GM18507 (cell line): ENCODE data around the gene GGTLC1.

ENCODE experiments used
- DNase-seq: peaks from one replicate; pipeline ENCODE4 v3.0.0; 2011; ENCODE audit warnings: low read depth; ENCODE audit not compliant: insufficient read length; ENCODE audit errors: extremely low spot score
- FAIRE-seq: peaks from 2 replicates; lab custom pipeline; 2011; peaks lifted over from hg19 to GRCh38; lab: Jason Lieb, UNC

The GGTLC1 gene

DNA sequence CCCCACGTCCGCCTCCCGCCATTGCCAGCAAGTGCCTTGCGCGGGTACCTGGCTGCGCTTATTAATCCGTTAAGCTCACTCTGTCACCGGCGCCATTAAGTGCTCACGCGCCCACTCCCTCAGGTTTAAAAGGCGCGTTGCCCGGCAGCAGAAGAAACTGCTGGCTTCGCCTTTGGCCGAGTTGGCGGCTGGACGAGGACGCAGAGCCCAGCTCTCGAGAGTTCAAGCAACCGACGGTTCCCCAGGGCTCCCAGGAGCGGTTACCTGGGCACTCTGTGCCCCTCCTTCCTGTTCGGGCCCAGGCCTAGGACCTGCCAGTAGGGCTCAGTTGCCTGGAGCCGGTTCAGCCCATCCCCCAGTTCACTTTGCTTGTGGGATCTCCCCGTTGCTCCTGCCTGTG lies at the start of gene GGTLC1:
Gene GGTLC1, minus strand, starts transcription at position 219 of the 400 bp plus-strand sequence. CDS start 2,168 bp downstream, outside the sequence.
- DNase-seq = no peak
- no peak for FAIRE-seq

DNA sequence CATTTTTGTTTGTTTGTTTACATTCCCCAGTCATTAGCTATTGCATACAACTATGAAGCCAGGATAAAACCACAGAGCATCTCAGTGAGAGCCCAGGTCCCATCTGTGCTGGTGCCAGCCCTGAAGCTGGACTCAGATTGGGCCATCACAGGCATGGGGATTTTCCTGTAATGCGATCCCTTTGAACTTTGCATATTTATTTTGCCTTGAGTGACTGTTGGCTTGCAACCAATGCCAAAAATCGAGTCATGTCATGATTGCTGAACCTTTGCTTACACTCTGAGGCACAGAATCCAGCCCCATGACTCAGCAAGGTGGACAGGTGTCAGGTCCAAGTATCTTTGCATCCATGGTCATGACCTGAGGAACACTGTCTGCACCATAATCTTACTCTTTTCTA lies 46.2 kb upstream of the GGTLC1 start:
- FAIRE-seq (no peak), DNase-seq (no peak)

DNA sequence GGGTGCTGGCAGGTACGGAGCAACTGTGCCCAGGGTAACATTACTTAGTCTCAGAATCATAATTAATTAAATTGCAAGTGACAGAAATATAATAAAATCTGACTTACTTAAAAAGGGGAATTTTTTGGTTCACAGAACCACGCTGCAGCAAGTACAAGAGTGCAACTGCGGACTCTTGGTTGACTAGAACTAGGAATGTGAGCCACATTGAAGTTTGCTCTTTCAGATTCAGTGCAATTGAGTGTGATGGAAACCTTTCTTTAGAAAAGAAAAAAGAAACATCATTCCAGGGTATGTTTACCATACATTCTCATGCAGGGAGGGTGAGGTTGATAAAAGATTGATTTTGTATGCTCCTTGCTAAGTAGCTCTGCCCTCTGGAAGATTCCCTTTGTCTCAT lies 45.0 kb upstream of the GGTLC1 start:
- no peak for FAIRE-seq

DNA sequence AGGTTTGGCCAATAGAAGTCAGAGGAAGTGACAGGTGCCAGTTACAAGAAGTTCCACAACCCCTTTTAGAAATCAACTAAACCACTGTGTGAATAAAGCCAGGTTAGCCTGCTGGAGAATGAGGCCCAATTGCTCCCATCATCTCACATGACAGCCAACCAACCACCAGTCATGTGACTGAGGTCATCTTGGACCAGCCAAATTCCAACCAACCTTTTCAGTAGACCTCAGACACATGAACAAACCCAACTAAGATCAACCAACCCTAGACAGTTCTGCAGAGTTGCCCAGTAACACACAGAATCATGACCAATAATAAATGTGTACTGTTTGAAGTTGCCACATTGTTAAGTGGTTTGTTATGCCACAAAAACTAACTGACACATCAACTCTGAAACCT lies 44.6 kb upstream of the GGTLC1 start:
- FAIRE-seq = no peak
- DNase-seq = no peak

More for the DNA sequence above, 45.0 kb upstream of the GGTLC1 start:
- no peak for DNase-seq

DNA sequence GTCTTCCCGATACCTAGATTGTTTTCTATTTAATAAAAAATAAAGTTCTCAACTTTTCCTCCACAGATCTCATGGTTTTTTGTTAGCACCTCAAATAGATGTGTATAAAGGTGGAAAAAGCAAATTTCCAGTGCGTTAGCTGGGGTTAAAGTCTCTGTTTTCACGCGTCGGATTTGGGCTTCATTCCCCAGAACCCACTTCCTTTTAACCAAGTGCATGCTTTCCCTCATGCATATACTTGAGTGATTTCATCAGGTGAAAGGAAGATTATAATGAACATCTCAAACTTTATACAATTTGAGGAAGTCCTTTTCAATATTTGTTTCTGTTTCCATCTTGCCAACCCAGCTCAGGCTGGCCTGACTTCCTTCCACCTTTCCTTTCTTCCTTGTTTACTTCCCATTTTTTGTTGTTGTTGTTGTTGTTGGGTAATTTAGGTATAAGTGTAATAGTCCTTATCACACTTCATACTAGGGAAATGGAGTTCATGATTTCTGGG lies 43.9 kb upstream of the GGTLC1 start:
- FAIRE-seq (no peak), DNase-seq (no peak)

DNA sequence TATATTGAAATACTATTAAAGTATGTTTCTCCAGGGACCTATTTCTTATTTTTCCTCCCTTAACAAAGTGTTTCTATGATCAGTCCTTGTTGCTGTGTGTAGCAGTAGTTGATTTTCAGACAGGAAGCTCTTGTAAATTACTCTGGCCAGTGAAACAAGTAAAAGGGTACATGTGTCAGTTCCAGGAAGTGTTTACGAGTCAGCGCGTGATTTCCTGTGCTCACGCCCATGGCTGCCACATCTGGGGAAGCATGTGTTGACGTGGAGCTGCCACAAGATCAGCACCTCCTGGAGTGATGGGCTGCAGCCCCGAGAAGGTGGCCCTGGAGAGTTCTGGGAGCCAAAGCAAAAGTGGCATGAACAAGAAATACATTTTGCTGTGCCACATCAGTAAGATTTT lies 38.6 kb upstream of the GGTLC1 start:
- FAIRE-seq (peak; percentile 59), DNase-seq (no peak)

DNA sequence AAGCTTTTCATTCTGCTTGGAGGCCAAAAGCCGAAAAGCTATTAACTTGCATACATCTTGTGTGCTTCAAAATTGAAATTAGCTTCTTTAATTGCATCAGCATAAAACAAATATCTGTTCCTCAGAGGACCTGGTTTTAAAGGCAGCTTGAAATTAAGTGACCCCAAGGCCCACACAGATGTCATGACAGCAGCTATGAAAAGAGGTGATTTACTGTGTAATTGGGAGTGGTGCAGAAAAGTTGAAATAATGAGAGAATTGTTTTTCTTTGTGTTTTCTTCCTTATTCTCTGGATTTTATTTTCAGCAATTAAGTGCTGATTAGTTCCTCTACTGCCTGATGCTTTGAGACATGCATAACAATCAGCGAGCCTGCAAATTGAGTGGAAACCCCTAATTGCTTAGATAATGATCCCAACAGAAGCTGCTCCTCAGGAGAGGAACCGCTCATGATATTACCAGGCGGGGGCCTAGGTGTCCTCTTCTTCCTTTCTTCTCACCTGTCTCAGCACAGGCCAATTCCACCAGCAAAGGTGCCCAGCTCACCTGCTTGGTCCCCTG lies 34.1 kb upstream of the GGTLC1 start:
- DNase-seq (no peak), FAIRE-seq (no peak)

DNA sequence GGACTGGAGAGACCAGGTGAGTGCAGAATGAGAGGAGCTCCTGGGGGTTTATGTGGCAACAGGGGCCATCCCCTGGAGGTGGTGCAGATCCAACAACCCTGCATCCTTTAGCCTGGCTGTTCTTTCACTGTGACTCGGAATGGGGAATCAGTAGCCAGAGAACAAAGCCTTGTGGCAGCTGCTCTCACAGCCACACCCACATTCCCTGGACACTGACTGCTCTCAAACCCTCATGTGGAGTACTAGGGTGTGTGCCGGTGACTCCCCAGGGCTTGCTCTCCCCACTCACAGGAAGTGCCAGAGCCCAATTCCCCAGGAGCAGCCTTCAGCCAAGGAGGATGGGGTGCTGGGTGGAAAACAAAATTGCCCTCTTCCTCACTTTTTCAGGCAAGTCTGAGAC lies 30.2 kb upstream of the GGTLC1 start:
- no peak for FAIRE-seq

DNA sequence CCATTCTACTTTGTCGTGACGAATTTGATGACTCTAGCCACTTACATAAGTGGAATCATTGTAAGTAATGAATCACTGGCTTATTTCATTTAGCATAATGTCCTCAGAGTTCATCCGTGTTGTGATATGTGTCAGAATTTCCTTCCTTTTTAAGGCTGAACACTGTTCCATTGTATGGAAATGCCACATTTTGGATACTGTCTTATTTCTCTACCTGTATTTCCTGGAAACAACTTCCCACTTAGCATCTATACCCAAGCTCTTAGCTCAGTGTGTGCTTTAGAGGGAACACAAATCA lies 28.8 kb upstream of the GGTLC1 start:
- no peak for DNase-seq
- FAIRE-seq = no peak

More for the DNA sequence above, 30.2 kb upstream of the GGTLC1 start:
- no peak for DNase-seq

DNA sequence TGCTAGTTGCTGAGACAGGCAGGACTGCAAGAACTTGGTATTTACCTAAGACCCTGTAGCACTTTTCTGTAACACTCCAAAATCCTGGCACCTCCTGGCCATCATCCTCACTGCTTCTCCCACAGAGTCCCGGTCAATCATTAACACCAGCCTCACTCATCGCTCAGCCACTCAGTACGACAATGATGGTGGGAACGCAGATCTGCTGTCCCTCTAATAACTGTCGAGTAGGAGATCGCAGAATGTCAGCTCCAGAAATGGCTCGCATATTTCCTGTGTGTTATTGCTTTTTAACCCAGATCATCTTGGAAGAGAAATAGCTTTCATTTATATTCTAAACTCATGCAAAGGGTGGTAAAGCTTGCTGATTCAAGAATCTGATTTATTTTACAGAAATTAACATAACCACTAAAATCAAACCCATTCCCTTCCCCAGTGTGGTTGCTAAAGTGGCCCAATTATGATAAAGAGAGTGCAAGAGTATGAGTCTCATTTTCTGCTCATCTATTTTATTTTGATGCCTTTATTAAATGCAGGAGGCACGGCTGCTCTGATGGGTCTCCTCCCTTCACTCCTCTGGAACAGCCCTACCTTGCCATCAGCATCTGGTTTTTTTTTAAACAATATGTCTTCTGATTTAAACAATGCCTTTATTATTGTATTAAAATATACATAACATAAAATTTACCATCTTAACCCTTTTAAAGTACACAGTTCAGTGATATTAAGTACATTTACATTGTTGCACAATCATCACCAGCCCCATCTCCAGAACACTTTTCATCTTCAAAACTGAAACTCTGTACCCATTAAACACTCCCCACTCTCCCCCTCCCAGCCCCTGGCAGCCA lies 28.3 kb upstream of the GGTLC1 start:
- FAIRE-seq = no peak
- DNase-seq = no peak

DNA sequence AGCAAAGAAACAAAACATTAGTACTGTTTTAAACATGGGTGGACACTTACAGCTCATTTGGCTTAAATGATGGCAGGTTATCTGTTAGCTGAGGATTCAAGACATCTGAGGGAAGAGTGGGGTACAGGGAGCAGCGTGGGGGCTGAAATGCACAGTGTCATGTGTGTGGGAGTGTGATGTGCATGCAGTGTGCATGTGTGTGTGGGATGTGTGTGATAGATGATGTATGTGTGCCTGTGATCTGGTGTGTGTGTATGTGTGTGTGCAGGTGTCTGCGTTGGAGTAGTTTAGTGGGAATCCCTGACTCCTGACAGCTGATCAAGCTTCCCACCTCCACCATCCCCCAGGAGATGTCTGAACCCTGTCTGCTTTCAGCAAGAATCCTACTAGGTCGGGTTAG lies 25.4 kb upstream of the GGTLC1 start:
- no peak for DNase-seq
- no peak for FAIRE-seq

DNA sequence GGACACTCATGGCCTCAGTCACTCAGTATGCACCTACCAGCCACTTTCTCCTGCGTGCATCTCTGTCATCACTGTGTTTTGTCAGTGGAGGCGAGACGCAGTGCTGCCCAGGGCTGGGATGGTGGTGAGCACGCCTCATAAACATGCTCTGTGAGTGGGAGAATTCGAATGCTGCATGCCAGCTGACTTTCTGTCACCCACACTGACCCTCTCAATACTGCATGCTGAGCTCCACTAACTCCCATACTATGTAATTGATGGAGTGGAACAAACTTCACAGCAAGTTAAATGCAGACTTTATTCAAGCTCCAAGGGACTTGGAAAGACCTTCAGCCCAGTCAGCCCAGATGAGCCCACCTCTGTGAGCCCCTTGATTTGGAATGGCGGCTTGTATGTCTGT lies 22.7 kb upstream of the GGTLC1 start:
- DNase-seq (no peak), FAIRE-seq (no peak)

DNA sequence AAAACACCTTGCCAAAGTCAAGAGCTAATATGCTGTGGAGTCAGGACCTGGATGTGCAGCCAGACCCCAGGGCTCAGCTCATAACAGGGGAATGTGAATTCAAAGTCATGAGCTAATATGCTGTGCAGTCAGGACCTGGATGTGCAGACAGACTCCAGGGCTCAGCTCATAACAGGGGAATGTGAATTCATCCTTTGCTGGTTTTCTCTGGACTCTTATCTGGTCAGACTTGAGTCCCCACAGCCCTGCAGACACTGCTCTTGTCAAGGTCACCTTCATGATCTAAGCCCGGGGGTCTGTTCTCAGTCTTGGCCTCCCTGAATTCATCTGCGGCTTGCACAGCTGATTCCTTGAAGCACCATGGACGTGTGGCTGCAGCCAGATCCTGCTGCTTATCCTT lies 19.2 kb upstream of the GGTLC1 start:
- FAIRE-seq (no peak), DNase-seq (no peak)

DNA sequence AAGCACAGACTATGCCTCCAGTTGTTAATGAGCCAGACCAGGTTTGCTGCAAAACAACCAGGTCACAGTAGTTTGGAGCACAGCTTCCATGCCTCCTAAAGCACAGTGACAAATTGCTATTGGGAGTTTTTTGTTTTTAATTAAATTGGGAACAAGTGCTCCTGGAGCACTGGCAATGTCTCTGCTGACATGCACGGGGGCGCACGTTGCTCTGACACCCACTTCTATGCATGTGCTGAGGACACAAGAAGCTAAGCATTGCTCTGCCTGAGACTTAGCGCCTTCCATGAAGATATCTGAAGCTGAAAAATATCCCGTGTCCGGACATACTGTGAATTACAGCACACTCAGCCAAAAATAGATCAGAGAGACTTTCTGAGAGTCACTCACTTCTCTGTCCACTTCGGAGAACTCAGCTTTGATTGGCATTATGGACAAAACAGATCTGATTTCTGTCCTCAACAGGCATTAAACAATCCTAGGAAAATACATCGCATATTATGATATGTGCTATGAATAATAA lies 18.6 kb upstream of the GGTLC1 start:
- DNase-seq (no peak), FAIRE-seq (no peak)

DNA sequence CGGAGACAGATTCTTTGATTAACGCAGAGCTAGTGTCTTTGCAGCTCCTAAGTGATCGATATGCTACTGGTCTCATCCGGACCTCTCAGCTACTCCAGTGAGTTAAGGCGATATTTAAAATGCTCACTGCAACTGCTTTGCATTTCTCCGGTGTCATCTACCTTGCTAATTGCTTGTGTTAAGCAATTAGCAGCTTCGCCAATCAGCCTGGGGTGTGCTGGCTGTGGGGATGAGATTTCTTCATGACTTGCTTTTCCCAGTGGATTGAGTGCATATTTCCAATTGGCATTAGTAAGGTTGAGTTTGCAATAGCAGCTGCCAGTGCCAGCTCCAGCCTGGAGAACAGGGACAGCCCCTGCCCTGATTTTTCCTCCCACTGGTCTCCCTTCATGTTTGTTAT lies 18.0 kb upstream of the GGTLC1 start:
- no peak for FAIRE-seq
- DNase-seq = no peak

DNA sequence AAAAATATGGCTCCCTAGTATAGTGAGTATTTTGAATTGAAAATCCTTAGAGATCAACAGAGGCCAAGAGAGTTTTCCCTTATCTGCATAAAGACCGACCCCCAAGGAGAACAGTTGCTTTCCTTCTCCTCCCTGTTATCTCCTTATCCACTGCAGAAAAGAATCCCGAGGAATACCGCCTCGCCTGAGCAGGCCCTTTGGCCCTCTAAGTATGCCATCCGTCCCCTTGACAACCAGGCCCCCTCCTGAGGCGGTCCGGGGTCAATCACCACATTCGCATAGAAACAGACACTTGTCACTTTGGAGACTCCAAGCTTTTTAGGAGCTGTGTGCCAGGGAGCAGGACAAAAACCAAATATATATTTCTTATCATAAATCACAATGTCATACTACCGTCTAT lies 15.9 kb upstream of the GGTLC1 start:
- DNase-seq (no peak), FAIRE-seq (no peak)

DNA sequence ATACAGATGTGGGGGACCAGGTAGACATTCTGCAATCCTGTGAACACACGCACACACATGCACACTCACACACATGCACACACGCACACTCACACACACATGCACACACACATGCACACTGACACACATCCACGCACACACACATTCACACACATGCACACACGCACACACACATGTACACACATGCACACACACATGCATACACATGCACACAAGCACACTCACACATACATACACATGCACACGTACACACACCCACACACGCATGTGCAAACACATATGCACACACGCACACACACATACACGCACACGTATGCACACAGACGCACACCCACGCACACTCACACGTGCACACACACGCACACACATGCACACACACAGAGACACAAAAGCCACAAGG lies 14.3 kb upstream of the GGTLC1 start:
- FAIRE-seq (no peak), DNase-seq (no peak)

DNA sequence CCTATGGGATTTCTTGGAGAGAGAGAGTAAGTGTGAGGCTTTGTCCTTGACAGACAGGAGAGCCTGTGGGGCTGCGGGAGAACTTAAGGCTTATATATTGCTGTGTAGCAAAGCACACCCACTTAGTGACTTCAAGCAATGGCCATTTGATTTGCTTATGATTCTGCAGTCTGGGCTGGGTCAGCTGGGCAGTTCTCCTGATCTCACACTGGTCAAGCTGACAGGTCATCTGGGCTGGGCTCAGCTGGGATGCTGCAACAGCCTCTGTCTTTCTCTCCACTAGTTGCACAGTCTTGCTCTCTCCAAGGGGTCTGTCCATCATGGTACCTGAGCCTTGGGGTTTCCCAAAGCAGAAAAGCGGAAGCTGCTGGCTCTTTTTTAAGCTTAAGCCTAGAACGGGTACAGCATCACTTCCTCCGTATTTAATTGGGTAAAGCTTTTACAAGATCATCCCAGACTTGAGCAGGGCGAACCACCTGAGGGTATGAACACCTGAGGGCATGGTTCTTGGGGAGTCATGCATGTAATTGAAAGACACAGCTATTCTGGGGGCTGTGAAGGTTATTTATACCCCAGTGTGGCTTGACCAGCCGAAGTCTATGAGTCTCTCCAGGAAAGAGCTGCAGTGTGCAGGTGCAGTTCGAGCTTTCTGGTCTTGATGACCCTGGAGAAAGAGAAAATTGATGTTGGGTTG lies 13.3 kb upstream of the GGTLC1 start:
- no peak for DNase-seq
- FAIRE-seq = no peak

DNA sequence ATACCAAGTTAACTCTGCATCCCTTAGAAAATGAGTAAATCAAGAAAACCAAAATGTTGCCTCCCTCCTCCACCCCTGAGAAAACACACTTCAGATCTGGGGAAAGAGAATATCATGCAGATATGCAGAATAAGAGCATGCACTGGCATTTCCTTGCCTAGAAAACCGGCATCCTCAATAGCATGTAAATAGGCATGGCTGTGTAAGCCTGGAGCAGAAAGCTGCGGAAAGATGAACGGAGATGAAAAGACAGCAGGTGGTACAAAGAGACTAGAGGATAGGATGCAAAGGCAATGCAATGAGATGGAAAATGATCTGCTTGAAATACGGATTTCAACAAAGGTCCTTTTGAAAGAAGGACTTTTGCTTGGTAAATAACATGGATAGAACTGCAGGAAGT lies 10.3 kb upstream of the GGTLC1 start:
- FAIRE-seq (no peak), DNase-seq (no peak)

DNA sequence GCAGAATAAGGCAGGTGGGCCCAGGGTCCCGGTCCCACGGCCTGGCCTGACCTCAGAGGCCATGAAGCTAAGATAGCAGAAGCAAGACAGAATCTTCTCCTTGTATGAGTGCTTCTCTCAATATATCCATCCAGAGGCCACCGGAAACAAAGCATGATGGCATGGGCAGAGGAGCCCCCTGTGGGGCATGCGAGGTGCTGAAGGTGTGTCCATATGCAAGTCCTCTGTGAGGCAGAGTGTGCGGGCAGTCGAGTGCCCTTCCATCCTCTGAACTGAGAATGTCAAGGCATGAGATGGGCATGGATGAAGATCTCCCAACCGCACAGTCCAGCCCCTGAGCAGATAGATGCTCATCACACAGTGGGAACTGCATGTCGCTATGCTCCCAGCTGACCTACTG lies 9.8 kb upstream of the GGTLC1 start:
- FAIRE-seq = no peak
- no peak for DNase-seq
